ENCODE measurements around the gene U2AF1L4. TPM values are rescaled to one million over a fixed set of nuclear protein-coding genes. Genes with fewer than 3 reads are reported as not detected.

The U2AF1L4 gene
- total RNA-seq, 1 donor from 2014 or later, result 17.2 TPM

- no peaks in the 10 kb centered on the region for H3K36me3 ChIP-seq
- no peak for TF ChIP-seq EZH2 (IDR thresholded peaks at IDR 0.05)
- no peak for TF ChIP-seq CTCF (IDR thresholded peaks at IDR 0.05)
- no peak for TF ChIP-seq EZH2phosphoT487 (IDR thresholded peaks at IDR 0.05)
- no peak for DNase-seq (ENCODE audit: low spot score)
These were observed 34.2 kb downstream of the U2AF1L4 start for GRCh38 chr19:35710784-35711723.

DNA sequence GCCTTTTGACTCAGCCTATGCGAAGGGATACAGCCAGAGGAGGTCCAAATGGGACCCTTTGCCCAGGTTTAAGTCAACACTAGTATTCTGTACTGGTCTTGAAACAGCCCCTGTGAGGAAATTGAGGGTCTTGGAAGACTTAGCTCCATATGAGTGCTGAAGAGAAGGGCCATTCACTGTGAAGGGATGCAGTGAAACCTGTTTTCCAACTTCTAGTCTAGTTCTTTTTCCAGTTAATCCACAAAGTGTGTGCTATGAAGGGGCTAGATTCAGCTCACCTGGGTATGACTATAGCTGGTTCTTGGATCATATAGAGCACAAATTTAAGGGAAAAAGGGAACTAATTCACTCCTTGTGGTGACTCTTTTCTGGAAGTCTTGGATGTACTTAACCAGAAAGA is 36.8 kb downstream of the U2AF1L4 start:
- peaks cover 7% of the 10 kb centered on the region for H3K27me3 Mint-ChIP-seq (ENCODE audit: insufficient read depth, low read depth)
- Histone ChIP-seq H3F3A (ENCODE audit: low read depth) (no peaks in the 10 kb centered on the region), H3K27me3 (peaks cover 22% of the 10 kb centered on the region), H3K4me3 (no peak overlapping the region), H3K9ac (no peak overlapping the region), H3K9me3 (ENCODE audit: low read depth) (no peaks in the 10 kb centered on the region), H3K79me2 (ENCODE audit: low read depth) (no peaks in the 10 kb centered on the region), H3K27ac (no peak overlapping the region), H3K36me3 (no peaks in the 10 kb centered on the region), H2AFZ (replicated peaks) (no peak overlapping the region), H4K20me1 (ENCODE audit: low read depth) (no peaks in the 10 kb centered on the region), H3K4me1 (no peaks in the 10 kb centered on the region), H3K4me2 (no peak overlapping the region)
- no peaks in the 10 kb centered on the region for H3K9me3 Mint-ChIP-seq
- TF ChIP-seq EZH2phosphoT487 (IDR thresholded peaks at IDR 0.05) (no peak), CTCF (IDR thresholded peaks at IDR 0.05) (no peak), EZH2 (IDR thresholded peaks at IDR 0.05) (no peak)
- H3K4me1 Mint-ChIP-seq, result peaks cover 8% of the 10 kb centered on the region
- no peaks in the 10 kb centered on the region for H3K36me3 Mint-ChIP-seq
- no peak overlapping the region for H3K4me3 Mint-ChIP-seq
- DNase-seq (ENCODE audit: low spot score), result no peak
- H3K27ac Mint-ChIP-seq, result no peak overlapping the region

More at GRCh38 chr19:35710784-35711723, 34.2 kb downstream of the U2AF1L4 start:
- Mint-ChIP-seq H3K4me3 (no peak overlapping the region), H3K4me1 (peaks cover 29% of the 10 kb centered on the region), H3K9me3 (no peaks in the 10 kb centered on the region), H3K27ac (no peak overlapping the region), H3K36me3 (peaks cover 4% of the 10 kb centered on the region), H3K27me3 (ENCODE audit: insufficient read depth, low read depth) (peaks cover 15% of the 10 kb centered on the region)
- peaks cover 7% of the 10 kb centered on the region for H3F3A ChIP-seq (ENCODE audit: low read depth)
- H4K20me1 ChIP-seq (ENCODE audit: low read depth), result peaks cover 5% of the 10 kb centered on the region
- no peaks in the 10 kb centered on the region for H3K79me2 ChIP-seq (ENCODE audit: low read depth)
- H3K27ac ChIP-seq, result no peak overlapping the region
- H3K27me3 ChIP-seq, result peaks cover 8% of the 10 kb centered on the region
- no peak overlapping the region for H2AFZ ChIP-seq (replicated peaks)
- H3K9me3 ChIP-seq (ENCODE audit: low read depth), result no peaks in the 10 kb centered on the region
- H3K4me3 ChIP-seq, result no peak overlapping the region
- H3K4me1 ChIP-seq, result peaks cover 15% of the 10 kb centered on the region
- no peak overlapping the region for H3K4me2 ChIP-seq
- H3K9ac ChIP-seq, result no peak overlapping the region

- Mint-ChIP-seq H3K36me3 (no peaks in the 10 kb centered on the region), H3K4me3 (peak within 1 kb of the TSS; percentile 96), H3K27me3 (ENCODE audit: insufficient read depth, low read depth) (peaks cover 2% of the 10 kb centered on the region), H3K9me3 (peaks cover 2% of the 10 kb centered on the region), H3K4me1 (peaks cover 4% of the 10 kb centered on the region), H3K27ac (no peak within 1 kb of the TSS)
- no peaks in the 10 kb centered on the region for H3K36me3 ChIP-seq
- peaks cover 29% of the 10 kb centered on the region for H3K27me3 ChIP-seq
- H2AFZ ChIP-seq (replicated peaks), result no peak within 1 kb of the TSS
- H3K4me2 ChIP-seq, result no peak within 1 kb of the TSS
- no peak within 1 kb of the TSS for H3K4me3 ChIP-seq
- H3K9ac ChIP-seq, result no peak within 1 kb of the TSS
- no peaks in the 10 kb centered on the region for H3K4me1 ChIP-seq
- H3F3A ChIP-seq (ENCODE audit: low read depth), result peaks cover 2% of the 10 kb centered on the region
- H3K9me3 ChIP-seq (ENCODE audit: low read depth), result no peaks in the 10 kb centered on the region
- peak; percentile 80 for DNase-seq (ENCODE audit: low spot score)
- H3K79me2 ChIP-seq (ENCODE audit: low read depth), result no peaks in the 10 kb centered on the region
- no peak within 1 kb of the TSS for H3K27ac ChIP-seq
- no peaks in the 10 kb centered on the region for H4K20me1 ChIP-seq (ENCODE audit: low read depth)
- TF ChIP-seq EZH2phosphoT487 (IDR thresholded peaks at IDR 0.05), result no peak
- TF ChIP-seq CTCF (IDR thresholded peaks at IDR 0.05), result no peak
- TF ChIP-seq EZH2 (IDR thresholded peaks at IDR 0.05), result no peak
These were observed 41.0 kb downstream of the U2AF1L4 start, which contains the start of gene ZBTB32 for GRCh38 chr19:35704218-35704617. Gene ZBTB32, plus strand, starts transcription at chr19:35704558. Its CDS starts 10,069 bp downstream, at chr19:35714627.
